HCT116 (cell line): ENCODE data around the gene CRYGN. TPM values are rescaled to one million over a fixed set of nuclear protein-coding genes. Genes with fewer than 3 reads are reported as not detected.

Experiments
- ATAC-seq: fragments of 200-7000 bp; cut with Tn5 transposase; 2 replicates; pipeline ENCODE4 v1.9.1; 2020; ENCODE audit warnings: mild to moderate bottlenecking, moderate library complexity
- BruUV-seq: library from RNA; stranded (reverse); fragments of 400-500 nt; replicated peaks from 2 replicates; lab custom pipeline; 2021; lab: Mats Ljungman, UMichigan
- CTCF ChIA-PET: fragments of 300-600 bp; sonication (Branson Sonifier 250); formaldehyde crosslinking; loops from one replicate; lab custom pipeline; 2021; ENCODE audit warnings: antibody characterized with exemption; lab: Charles Lee
- POLR2A ChIA-PET: fragments of 300-600, 350-600 bp; sonication (Branson Sonifier 250); formaldehyde crosslinking; loops from one replicate; lab custom pipeline; 2021; ENCODE audit warnings: antibody characterized with exemption; lab: Charles Lee
- RAD21 ChIA-PET, 2 experiments: fragments of 300-600 bp; sonication (Branson Sonifier 250); formaldehyde crosslinking; loops; one replicate each; lab custom pipeline; 2023; ENCODE audit warnings: low total read pairs in 2 of 2; ENCODE audit not compliant: uncharacterized antibody in 2 of 2, unreplicated experiment in 2 of 2, low non-redundant PET in 1 of 2; lab: Charles Lee
- DNase-seq: peaks from one replicate; pipeline ENCODE4 v3.0.0-alpha.2; 2010; ENCODE audit warnings: low read depth, low spot score
- H2AFZ ChIP-seq: fragments of 200-600 bp; shearing (Covaris generic), sonication (generic); 2 replicates; pipeline ENCODE4 v1.6.1; 2017; ENCODE audit warnings: low read depth, mixed run types, mixed read lengths, antibody characterized with exemption, low read length; ENCODE audit not compliant: poor library complexity, severe bottlenecking
- H3K27ac ChIP-seq: 2 replicates; pipeline ENCODE4 v1.5.1; 2012; ENCODE audit warnings: low read depth, low read length
- H3K27me3 ChIP-seq: fragments of 200-600 bp; sonication (generic); 2 replicates; pipeline ENCODE4 v1.6.1; 2016; ENCODE audit warnings: mixed run types, low read length, mixed read lengths; ENCODE audit not compliant: insufficient read depth
- H3K36me3 ChIP-seq, 2 experiments: fragments of 200-500 bp in 1 of 2; fragments of 200-600 bp in 1 of 2; sonication (Bioruptor generic) in 1 of 2; sonication (generic) in 1 of 2; 2 replicates each; pipeline versions ENCODE4 v1.5.1 to v1.6.1; 2014 to 2016; ENCODE audit warnings: low read length in 2 of 2, inconsistent platforms in 1 of 2, mixed read lengths in 1 of 2, mixed run types in 1 of 2; ENCODE audit not compliant: insufficient read depth in 2 of 2, control insufficient read depth in 1 of 2
- H3K4me1 ChIP-seq, 2 experiments: fragments of 200-600 bp in 1 of 2; sonication (generic) in 1 of 2; 2 replicates each; pipeline versions ENCODE4 v1.5.1 to v1.6.1; 2012 to 2017; ENCODE audit warnings: low read length in 2 of 2, inconsistent platforms in 1 of 2, mild to moderate bottlenecking in 1 of 2, mixed read lengths in 1 of 2, mixed run types in 1 of 2, moderate library complexity in 1 of 2; ENCODE audit not compliant: insufficient read depth in 2 of 2, control insufficient read depth in 1 of 2
- H3K4me2 ChIP-seq: fragments of 200-600 bp; sonication (generic); 2 replicates; pipeline ENCODE4 v1.6.1; 2017; ENCODE audit warnings: mixed run types, low read length, mixed read lengths
- H3K4me3 ChIP-seq, 2 experiments: fragments of 200-600 bp in 1 of 2; sonication (generic) in 1 of 2; replicated peaks in 1 of 2; 2 replicates each; pipeline ENCODE4 v1.5.1; 2011 to 2016; ENCODE audit warnings: low read length in 2 of 2, control low read depth in 1 of 2, low read depth in 1 of 2, mild to moderate bottlenecking in 1 of 2, mixed read lengths in 1 of 2, mixed run types in 1 of 2
- H3K79me2 ChIP-seq: fragments of 200-600 bp; sonication (generic); 2 replicates; pipeline ENCODE4 v1.6.1; 2017; ENCODE audit warnings: mild to moderate bottlenecking, mixed run types, low read length, moderate library complexity, mixed read lengths; ENCODE audit not compliant: insufficient read depth
- H3K9ac ChIP-seq: fragments of 200-600 bp; sonication (generic); 2 replicates; pipeline ENCODE4 v1.6.1; 2016; ENCODE audit warnings: low read length, mixed read lengths
- H3K9me2 ChIP-seq: fragments of 200-600 bp; sonication (generic), shearing (Covaris generic); 2 replicates; pipeline ENCODE4 v1.6.1; 2017; ENCODE audit warnings: mixed run types, mild to moderate bottlenecking, moderate library complexity; ENCODE audit not compliant: insufficient read depth
- H3K9me3 ChIP-seq, 2 experiments: fragments of 200-500 bp in 1 of 2; fragments of 200-600 bp in 1 of 2; sonication (Bioruptor generic) in 1 of 2; sonication (generic) in 1 of 2; 2 replicates each; pipeline ENCODE4 v1.6.1; 2014 to 2017; ENCODE audit warnings: low read length in 2 of 2, mixed read lengths in 2 of 2, inconsistent platforms in 1 of 2, low read depth in 1 of 2, mild to moderate bottlenecking in 1 of 2, mixed run types in 1 of 2, moderate library complexity in 1 of 2; ENCODE audit not compliant: control insufficient read depth in 1 of 2, insufficient read depth in 1 of 2
- H4K20me1 ChIP-seq: fragments of 200-600 bp; sonication (generic), shearing (Covaris generic); 2 replicates; pipeline ENCODE4 v1.6.1; 2017; ENCODE audit warnings: mixed run types, mild to moderate bottlenecking, moderate library complexity; ENCODE audit not compliant: insufficient read depth
- ATF3 ChIP-seq: IDR thresholded peaks from 2 replicates; pipeline ENCODE4 v1.6.1; 2012
- CEBPB ChIP-seq: IDR thresholded peaks from 2 replicates; pipeline ENCODE4 v1.6.1; 2012; ENCODE audit warnings: low read depth
- EZH2 ChIP-seq: fragments of 200-600 bp; sonication (generic); IDR thresholded peaks from 2 replicates; pipeline ENCODE4 v1.6.1; 2017; ENCODE audit warnings: antibody characterized with exemption, mixed run types
- FOSL1 ChIP-seq: IDR thresholded peaks from 2 replicates; pipeline ENCODE4 v1.6.1; 2012; ENCODE audit warnings: low read depth
- POLR2A ChIP-seq: IDR thresholded peaks from 2 replicates; pipeline ENCODE4 v1.7.0; 2011; ENCODE audit warnings: borderline replicate concordance; ENCODE audit not compliant: insufficient read depth, insufficient read length; ENCODE audit errors: extremely low read depth
- POLR2AphosphoS5 ChIP-seq: IDR thresholded peaks from 2 replicates; pipeline ENCODE4 v1.6.1; 2011; ENCODE audit warnings: mild to moderate bottlenecking, low read depth, low read length, moderate library complexity
- RAD21 ChIP-seq: IDR thresholded peaks from 2 replicates; pipeline ENCODE4 v1.6.1; 2012; ENCODE audit warnings: low read depth, mild to moderate bottlenecking
- REST ChIP-seq: IDR thresholded peaks from 2 replicates; pipeline ENCODE4 v1.6.1; 2012; ENCODE audit warnings: low read depth
- SIN3A ChIP-seq: IDR thresholded peaks from 2 replicates; pipeline ENCODE4 v1.6.1; 2012; ENCODE audit warnings: low read depth
- SP1 ChIP-seq: IDR thresholded peaks from 2 replicates; pipeline ENCODE4 v1.6.1; 2012; ENCODE audit warnings: low read depth
- TCF7L2 ChIP-seq: IDR thresholded peaks from 2 replicates; pipeline ENCODE4 v1.7.0; 2011; ENCODE audit warnings: borderline replicate concordance, inconsistent platforms; ENCODE audit not compliant: insufficient read depth, insufficient read length; ENCODE audit errors: extremely low read depth
- YY1 ChIP-seq: IDR thresholded peaks from 2 replicates; pipeline ENCODE4 v1.6.1; 2011; ENCODE audit warnings: low read length, low read depth, moderate library complexity, mild to moderate bottlenecking; ENCODE audit not compliant: insufficient replicate concordance; ENCODE audit errors: extremely low read depth
- ZFX ChIP-seq: fragments of 450-650 bp; IDR thresholded peaks from 2 replicates; pipeline ENCODE4 v1.6.1; 2017
- ZNF274 ChIP-seq: fragments of 200-500 bp; sonication (Bioruptor generic); IDR thresholded peaks from 2 replicates; pipeline ENCODE4 v1.6.1; 2014; ENCODE audit warnings: mild to moderate bottlenecking, low read depth, low read length, inconsistent platforms
- intact Hi-C: fragments of 100-400 bp; cut with micrococcal nuclease; formaldehyde crosslinking; loops from 2 replicates; pipeline ENCODE4 v1.10.0; 2022
- total RNA-seq: library from RNA; stranded (reverse); gene quantifications from one replicate; pipeline ENCODE4 v1.2.1, GENCODE V29; 2021; ENCODE audit not compliant: unreplicated experiment
- TF ChIP-seq, protein P1 (sequence below): IDR thresholded peaks from 2 replicates; pipeline ENCODE4 v1.6.1; 2012
- TF ChIP-seq, protein P2 (sequence below), 3 experiments: fragments of 200-600 bp in 1 of 3; sonication (generic) in 1 of 3; IDR thresholded peaks in 2 of 3; conservative IDR thresholded peaks in 1 of 3; 2 replicates each; pipeline ENCODE4 v1.5.1; 2012 to 2017; ENCODE audit warnings: low read depth in 2 of 3, low read length in 2 of 3, antibody characterized with exemption in 1 of 3, borderline replicate concordance in 1 of 3, control low read depth in 1 of 3, mild to moderate bottlenecking in 1 of 3, mixed read lengths in 1 of 3, mixed run types in 1 of 3, moderate library complexity in 1 of 3; ENCODE audit not compliant: insufficient read depth in 1 of 3

Gene CRYGN
- total RNA-seq, 1 experiment from 2014 or later, result not detected

DNA sequence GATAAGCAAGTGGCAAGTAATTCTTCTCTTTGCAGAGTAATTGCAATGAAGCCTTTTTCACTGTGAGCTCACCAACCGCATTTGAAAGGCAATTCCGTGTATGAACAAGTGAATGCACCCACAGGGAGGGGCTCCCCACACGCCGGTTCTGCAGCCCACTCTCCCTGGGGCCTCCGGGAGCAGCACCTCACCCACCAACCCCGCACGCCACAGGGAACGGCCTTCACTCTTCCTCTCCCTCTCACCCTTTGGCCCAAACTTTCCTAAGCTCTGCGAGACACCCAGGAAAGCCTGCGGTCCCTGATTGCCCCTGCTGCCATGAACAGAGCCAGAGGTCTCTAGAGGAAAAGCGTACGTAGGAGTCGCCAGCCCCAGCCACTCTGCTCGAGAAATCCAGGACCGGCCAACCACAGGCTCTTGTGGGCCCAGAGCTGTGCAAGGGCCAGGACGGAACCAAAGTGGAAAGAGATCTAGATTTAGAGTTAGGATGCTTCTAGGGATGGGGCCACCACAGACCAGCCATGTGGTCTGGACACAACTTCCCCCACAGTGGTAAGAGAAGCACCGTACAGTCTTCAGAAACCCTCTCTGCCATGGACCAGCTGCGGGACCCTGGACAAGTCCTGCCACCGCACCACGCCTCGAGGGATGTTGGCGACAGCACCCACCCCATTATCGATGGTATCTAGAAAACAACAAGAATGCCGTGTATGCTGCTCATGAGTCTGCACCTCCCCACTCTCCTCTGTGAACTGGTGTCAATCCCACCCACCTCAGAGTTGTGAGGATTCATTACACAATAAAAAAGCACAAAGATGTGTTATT is 33.7 kb downstream of the CRYGN start:
- H3K4me3 ChIP-seq, result no peak overlapping the region
- BruUV-seq, result no TSS peak
- TF ChIP-seq, protein P1, sequence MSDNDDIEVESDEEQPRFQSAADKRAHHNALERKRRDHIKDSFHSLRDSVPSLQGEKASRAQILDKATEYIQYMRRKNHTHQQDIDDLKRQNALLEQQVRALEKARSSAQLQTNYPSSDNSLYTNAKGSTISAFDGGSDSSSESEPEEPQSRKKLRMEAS, result no peak
- no peak for TF ChIP-seq SP1
- TF ChIP-seq REST, result no peak
- no peak for TF ChIP-seq POLR2AphosphoS5
- TF ChIP-seq, protein P2, sequence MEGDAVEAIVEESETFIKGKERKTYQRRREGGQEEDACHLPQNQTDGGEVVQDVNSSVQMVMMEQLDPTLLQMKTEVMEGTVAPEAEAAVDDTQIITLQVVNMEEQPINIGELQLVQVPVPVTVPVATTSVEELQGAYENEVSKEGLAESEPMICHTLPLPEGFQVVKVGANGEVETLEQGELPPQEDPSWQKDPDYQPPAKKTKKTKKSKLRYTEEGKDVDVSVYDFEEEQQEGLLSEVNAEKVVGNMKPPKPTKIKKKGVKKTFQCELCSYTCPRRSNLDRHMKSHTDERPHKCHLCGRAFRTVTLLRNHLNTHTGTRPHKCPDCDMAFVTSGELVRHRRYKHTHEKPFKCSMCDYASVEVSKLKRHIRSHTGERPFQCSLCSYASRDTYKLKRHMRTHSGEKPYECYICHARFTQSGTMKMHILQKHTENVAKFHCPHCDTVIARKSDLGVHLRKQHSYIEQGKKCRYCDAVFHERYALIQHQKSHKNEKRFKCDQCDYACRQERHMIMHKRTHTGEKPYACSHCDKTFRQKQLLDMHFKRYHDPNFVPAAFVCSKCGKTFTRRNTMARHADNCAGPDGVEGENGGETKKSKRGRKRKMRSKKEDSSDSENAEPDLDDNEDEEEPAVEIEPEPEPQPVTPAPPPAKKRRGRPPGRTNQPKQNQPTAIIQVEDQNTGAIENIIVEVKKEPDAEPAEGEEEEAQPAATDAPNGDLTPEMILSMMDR (IDR thresholded peaks at IDR 0.05 in 2 of 3, conservative IDR thresholded peaks at IDR 0.05 in 1 of 3; ENCODE audit: borderline replicate concordance in 1 of 3, insufficient read depth in 1 of 3, low read depth in 2 of 3, low read length in 2 of 3), result no peak
- TF ChIP-seq POLR2A, result no peak
- no peak for TF ChIP-seq YY1
- no peak for TF ChIP-seq ZFX
- TF ChIP-seq EZH2, result no peak
- TF ChIP-seq CEBPB, result no peak
- no peak for TF ChIP-seq FOSL1
- no peak for TF ChIP-seq RAD21
- TF ChIP-seq ATF3, result no peak
- no peak for TF ChIP-seq SIN3A
- no peak for TF ChIP-seq TCF7L2
- TF ChIP-seq ZNF274, result no peak
- no peak overlapping the region for H2AFZ ChIP-seq
- no peaks in the 10 kb centered on the region for H3K79me2 ChIP-seq
- intact Hi-C loops, result no loop called here
- no peaks in the 10 kb centered on the region for H3K9me3 ChIP-seq
- POLR2A ChIA-PET, result no interaction called here
- no peak overlapping the region for H3K4me2 ChIP-seq
- H3K9me2 ChIP-seq, result no peaks in the 10 kb centered on the region
- no peak overlapping the region for H3K9ac ChIP-seq
- peaks cover 29 to 38% of the 10 kb centered on the region in 2 experiments for H3K4me1 ChIP-seq
- H3K36me3 ChIP-seq, result no peaks in the 10 kb centered on the region
- RAD21 ChIA-PET, result no interaction called here
- CTCF ChIA-PET, result no interaction called here
- H4K20me1 ChIP-seq, result no peaks in the 10 kb centered on the region
- H3K27ac ChIP-seq, result no peak overlapping the region
- DNase-seq (no peak), ATAC-seq (no peak)
- no peaks in the 10 kb centered on the region for H3K27me3 ChIP-seq
